Lower lobe of right lung (tissue), 2 donors: Measurements from ENCODE around the gene JAG2. TPM values are rescaled to one million over a fixed set of nuclear protein-coding genes. Genes with fewer than 3 reads are reported as not detected.

Experiments
- ATAC-seq, 2 donors: fragments of 200-7000 bp; cut with Tn5 transposase; one replicate each; pipeline ENCODE4 v1.9.1; 2020 to 2022; ENCODE audit warnings: mild to moderate bottlenecking in 2 of 2, moderate library complexity in 2 of 2
- DNase-seq: peaks from one replicate; pipeline ENCODE4 v3.0.0-alpha.2; 2020
- H3K27ac ChIP-seq: fragments of 200-600 bp; one replicate; pipeline ENCODE4 v1.8.0; 2022
- H3K27me3 ChIP-seq: fragments of 200-600 bp; one replicate; pipeline ENCODE4 v1.8.0; 2022; ENCODE audit warnings: low read depth
- H3K36me3 ChIP-seq: fragments of 200-600 bp; one replicate; pipeline ENCODE4 v1.8.0; 2022; ENCODE audit warnings: mild to moderate bottlenecking
- H3K4me1 ChIP-seq: fragments of 200-600 bp; one replicate; pipeline ENCODE4 v1.8.0; 2022
- H3K4me3 ChIP-seq: fragments of 200-600 bp; one replicate; pipeline ENCODE4 v1.8.0; 2022; ENCODE audit warnings: mild to moderate bottlenecking
- H3K9me3 ChIP-seq: fragments of 200-600 bp; one replicate; pipeline ENCODE4 v1.8.0; 2022
- CTCF ChIP-seq: fragments of 200-600 bp; IDR thresholded peaks from one replicate; pipeline ENCODE4 v1.8.0; 2022; ENCODE audit warnings: antibody characterized with exemption, mild to moderate bottlenecking
- intact Hi-C: fragments of 100-400 bp; cut with DNase I; formaldehyde crosslinking; loops from one replicate; pipeline ENCODE4 v1.11.0; 2022
- total RNA-seq: library from RNA; stranded (reverse); fragmentation: NEBNext Ultra II Directional; extraction: Animal tissue kit (Norgen Biotek cat#: 25700); gene quantifications from one replicate; pipeline ENCODE4 v1.2.1, GENCODE V29; 2021
- donor health status: DM: no; HTN: yes; CAD: no; lungs with severe emphysema.

The JAG2 gene
- total RNA-seq, 1 donor from 2014 or later = 29.2 TPM

GRCh38 chr14:105108516-105108864 lies 60.1 kb downstream of the JAG2 start:
- H3K27ac ChIP-seq = no peak overlapping the region
- no peak for TF ChIP-seq CTCF
- no peaks in the 10 kb centered on the region for H3K4me1 ChIP-seq
- no peaks in the 10 kb centered on the region for H3K36me3 ChIP-seq
- intact Hi-C loops = no loop called here
- no peaks in the 10 kb centered on the region for H3K9me3 ChIP-seq
- ATAC-seq (no peak), DNase-seq (no peak)
- H3K4me3 ChIP-seq = no peak overlapping the region
- H3K27me3 ChIP-seq = peaks cover 6% of the 10 kb centered on the region

GRCh38 chr14:105107781-105108515 lies 60.6 kb downstream of the JAG2 start:
- Histone ChIP-seq H3K36me3 (no peaks in the 10 kb centered on the region), H3K27ac (no peak overlapping the region), H3K9me3 (no peaks in the 10 kb centered on the region), H3K27me3 (peaks cover 6% of the 10 kb centered on the region), H3K4me3 (no peak overlapping the region), H3K4me1 (no peaks in the 10 kb centered on the region)
- DNase-seq = no peak
- intact Hi-C loops = no loop called here
- no peak for TF ChIP-seq CTCF
- no peak for ATAC-seq

DNA sequence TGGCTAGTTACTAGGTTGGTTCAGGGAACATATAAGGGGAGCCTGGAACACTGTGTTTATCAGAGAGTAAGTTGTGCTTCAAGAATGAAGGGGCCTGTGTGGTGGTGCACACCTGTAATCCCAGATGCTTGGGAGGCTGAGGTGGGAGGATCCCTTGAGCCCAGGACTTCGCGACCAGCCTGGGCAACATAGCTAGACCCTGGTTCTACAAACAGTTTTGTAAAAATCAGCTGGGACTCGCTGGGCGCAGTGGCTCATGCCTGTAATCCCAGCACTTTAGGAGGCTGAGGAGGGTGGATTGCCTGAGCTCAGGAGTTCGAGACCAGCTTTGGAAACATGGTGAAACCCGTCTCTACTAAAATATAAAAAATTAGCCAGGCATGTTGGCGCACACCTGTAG lies 61.2 kb downstream of the JAG2 start:
- Histone ChIP-seq H3K36me3 (no peaks in the 10 kb centered on the region), H3K4me3 (no peak overlapping the region), H3K9me3 (no peaks in the 10 kb centered on the region), H3K27me3 (peaks cover 6% of the 10 kb centered on the region), H3K27ac (no peak overlapping the region), H3K4me1 (no peaks in the 10 kb centered on the region)
- ATAC-seq (no peak), DNase-seq (no peak)
- intact Hi-C loops = no loop called here
- TF ChIP-seq CTCF = no peak

GRCh38 chr14:105105158-105105557 lies 63.4 kb downstream of the JAG2 start:
- Histone ChIP-seq H3K27me3 (peaks cover 6% of the 10 kb centered on the region), H3K9me3 (no peaks in the 10 kb centered on the region), H3K36me3 (no peaks in the 10 kb centered on the region), H3K27ac (no peak overlapping the region), H3K4me3 (no peak overlapping the region), H3K4me1 (no peaks in the 10 kb centered on the region)
- ATAC-seq = no peak
- no peak for TF ChIP-seq CTCF
- intact Hi-C loops = no loop called here
- no peak for DNase-seq

DNA sequence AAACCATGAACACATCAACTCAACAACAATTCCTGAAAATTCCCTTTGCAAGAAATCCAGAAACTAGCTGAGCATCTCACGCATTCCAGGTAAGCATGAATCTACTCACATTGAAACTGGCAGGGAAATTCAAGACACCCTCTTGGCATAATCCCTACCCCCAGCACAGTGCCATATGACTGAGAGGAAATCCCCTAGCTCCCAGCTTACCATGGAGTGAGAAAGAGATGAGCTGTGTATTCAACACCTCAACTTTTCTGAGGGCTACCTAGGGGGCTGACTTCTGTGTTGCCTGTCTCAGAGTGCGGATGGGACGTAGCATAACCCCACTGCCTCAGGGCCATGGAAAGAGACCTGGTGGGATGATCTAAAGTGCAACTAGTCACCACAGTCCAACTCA lies 65.7 kb downstream of the JAG2 start:
- H3K4me1 ChIP-seq = no peaks in the 10 kb centered on the region
- no peak overlapping the region for H3K27ac ChIP-seq
- no peak overlapping the region for H3K4me3 ChIP-seq
- no peaks in the 10 kb centered on the region for H3K36me3 ChIP-seq
- TF ChIP-seq CTCF = no peak
- ATAC-seq (no peak), DNase-seq (no peak)
- intact Hi-C loops = no loop called here
- peaks cover 6% of the 10 kb centered on the region for H3K27me3 ChIP-seq
- no peaks in the 10 kb centered on the region for H3K9me3 ChIP-seq
